ENCODE results near the gene CPA4. TPM values are rescaled to one million over a fixed set of nuclear protein-coding genes. Genes with fewer than 3 reads are reported as not detected.

Gene CPA4
- total and polyA plus RNA-seq, 2 of the 13 experiments (the other 11 are each of a cell fraction or from before 2014, with no cell fraction given) = 0.20 to 0.22 TPM

DNA sequence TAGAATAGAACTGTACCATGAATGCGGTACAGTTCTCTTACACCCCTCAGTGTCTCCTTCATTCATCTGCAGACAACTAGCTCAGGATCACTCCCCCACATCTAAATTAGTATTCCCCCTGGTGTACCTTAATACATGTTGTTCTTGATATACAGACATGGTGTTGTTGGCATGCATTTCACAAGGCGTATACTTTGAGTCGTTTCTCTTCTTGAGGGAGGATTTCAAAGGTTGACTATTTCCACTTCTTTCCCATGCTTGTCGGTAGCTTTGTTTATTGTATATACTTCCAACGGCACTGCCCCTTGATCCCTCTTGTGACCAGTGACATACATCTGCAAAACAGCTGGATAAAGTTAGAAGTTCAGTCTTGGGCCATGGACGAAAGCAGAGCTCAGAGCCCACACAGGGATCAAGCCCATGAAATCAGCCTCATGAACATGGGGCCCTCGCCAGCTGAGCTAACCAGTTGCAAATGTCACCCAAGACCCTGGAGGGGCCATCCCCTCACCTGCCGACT lies 8.6 kb downstream of the CPA4 start (continued):
- TF ChIP-seq CENPBD1 (CRISPR knock-in tag; IDR thresholded peaks at IDR 0.05; ENCODE audit: borderline replicate concordance, low read depth) = no peak
- TF ChIP-seq CREB1 (IDR thresholded peaks at IDR 0.05) = no peak
- no peak for TF ChIP-seq CREB1 (CRISPR knock-in tag; IDR thresholded peaks at IDR 0.05)
- no peak for TF ChIP-seq ZNF724P (CRISPR knock-in tag; IDR thresholded peaks at IDR 0.05; ENCODE audit: borderline replicate concordance)
- no peak for TF ChIP-seq ZNF83 (CRISPR knock-in tag; IDR thresholded peaks at IDR 0.05; ENCODE audit: borderline replicate concordance)
- no peak for TF ChIP-seq DBP (CRISPR knock-in tag; IDR thresholded peaks at IDR 0.05; ENCODE audit: not compliant biosample characterization)

DNA sequence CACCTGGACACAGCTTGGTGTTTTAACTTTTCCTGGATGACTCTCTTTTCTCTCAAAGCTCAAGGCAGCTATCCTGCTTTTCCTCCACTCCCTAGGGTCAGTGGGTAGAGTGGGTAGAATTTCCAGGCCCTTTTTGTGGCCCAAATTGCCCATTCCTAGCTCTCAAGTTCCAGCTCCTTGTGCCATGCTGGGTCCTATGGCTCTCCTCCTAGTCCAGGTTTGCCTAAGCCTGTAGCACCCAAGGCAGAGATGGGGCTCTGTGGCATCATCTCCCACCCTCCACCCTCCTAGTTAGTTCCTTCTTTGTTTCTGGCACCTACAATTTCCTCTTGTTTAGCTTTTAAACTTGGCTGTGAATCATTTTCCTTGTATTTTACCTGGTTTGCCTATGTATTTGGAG lies 9.7 kb downstream of the CPA4 start:
- no peaks in the 10 kb centered on the region for H3K36me3 ChIP-seq (replicated peaks in 1 of 2; ENCODE audit: control insufficient read depth in 1 of 2, insufficient read depth in 2 of 2, low read length in 2 of 2)
- no peaks in the 10 kb centered on the region for H3K79me2 ChIP-seq (ENCODE audit: insufficient read depth, low read length)
- H2AFZ ChIP-seq (ENCODE audit: low read length) = no peak overlapping the region
- H4K20me1 ChIP-seq (ENCODE audit: insufficient read depth, low read length) = no peaks in the 10 kb centered on the region
- in situ Hi-C loops (cut with HindIII; ENCODE audit: extremely low pct_ligation_motif_present, low pct_unique_long_range_greater_than_20kb) = no loop called here
- H3K4me3 ChIP-seq (replicated peaks in 1 of 3; ENCODE audit: insufficient read depth in 1 of 3, low read depth in 2 of 3, low read length in 3 of 3) = no peak overlapping the region
- H3K27ac ChIP-seq (ENCODE audit: extremely low read length, insufficient read depth, low read length) = no peak overlapping the region
- no peak overlapping the region for H3K4me2 ChIP-seq (ENCODE audit: low read depth, low read length)
- BruUV-seq (replicated peaks) = no TSS peak
- no peak for FAIRE-seq
- H3K4me1 ChIP-seq (ENCODE audit: insufficient read depth, low read length) = peaks cover 7% of the 10 kb centered on the region
- ATAC-seq = no peak
- H3K9me3 ChIP-seq (ENCODE audit: low read length) = no peaks in the 10 kb centered on the region
- CTCF ChIA-PET (ENCODE audit: low intra/inter-chr PET ratio, low total read pairs) = no interaction called here
- no peak for DNase-seq (ENCODE audit: low spot score)
- H3K27me3 ChIP-seq (ENCODE audit: control insufficient read depth in 1 of 2, insufficient read depth in 2 of 2, low read length in 2 of 2) = peaks cover 1 to 22% of the 10 kb centered on the region in 2 experiments; a peak in 2 of 5 replicates
- intact Hi-C loops (cut with micrococcal nuclease; ENCODE audit: unreplicated experiment) = no loop called here
- H3K9ac ChIP-seq (ENCODE audit: insufficient read depth, low read depth, low read length) = no peak overlapping the region
- POLR2A ChIA-PET = no interaction called here
- no peak for TF ChIP-seq MED1 (CRISPR knock-in tag; IDR thresholded peaks at IDR 0.05)
- TF ChIP-seq AFF4 (CRISPR knock-in tag; IDR thresholded peaks at IDR 0.05) = no peak
- no peak for TF ChIP-seq NFE2L1 (CRISPR knock-in tag; IDR thresholded peaks at IDR 0.05; ENCODE audit: borderline replicate concordance)
- no peak for TF ChIP-seq KLF11 (CRISPR knock-in tag; IDR thresholded peaks at IDR 0.05)
- TF ChIP-seq ZBTB25 (CRISPR knock-in tag; IDR thresholded peaks at IDR 0.05) = no peak
- TF ChIP-seq YY1 (IDR thresholded peaks at IDR 0.05; ENCODE audit: insufficient read depth, insufficient replicate concordance, low read depth, low read length) = no peak
- no peak for TF ChIP-seq CEBPZ (IDR thresholded peaks at IDR 0.05; ENCODE audit: low read length)
- no peak for TF ChIP-seq HCFC1 (IDR thresholded peaks at IDR 0.05; ENCODE audit: low read depth, low read length)
- no peak for TF ChIP-seq ZFP41 (CRISPR knock-in tag; IDR thresholded peaks at IDR 0.05; ENCODE audit: borderline replicate concordance)
